ENCODE data around the gene USP34.

Gene USP34

GRCh38 chr2:61247204-61247812 lies 223.6 kb downstream of the USP34 start:
- TF ChIP-seq BACH2 (CRISPR knock-in tag; IDR thresholded peaks at IDR 0.05; ENCODE audit: borderline replicate concordance) (no peak), ZNF70 (CRISPR knock-in tag; IDR thresholded peaks at IDR 0.05) (no peak), PATZ1 (CRISPR knock-in tag; IDR thresholded peaks at IDR 0.05; ENCODE audit: borderline replicate concordance) (no peak), ZFP30 (CRISPR knock-in tag; IDR thresholded peaks at IDR 0.05) (no peak), GLIS3 (CRISPR knock-in tag; IDR thresholded peaks at IDR 0.05) (no peak), ZFP3 (CRISPR knock-in tag; IDR thresholded peaks at IDR 0.05) (no peak), PPARA (CRISPR knock-in tag; IDR thresholded peaks at IDR 0.05; ENCODE audit: borderline replicate concordance) (no peak), CREB5 (CRISPR knock-in tag; IDR thresholded peaks at IDR 0.05; ENCODE audit: low read depth) (no peak), ZNF8 (CRISPR knock-in tag; IDR thresholded peaks at IDR 0.05) (no peak), TOX (CRISPR knock-in tag; IDR thresholded peaks at IDR 0.05; ENCODE audit: borderline replicate concordance) (no peak), ESRRG (CRISPR knock-in tag; IDR thresholded peaks at IDR 0.05) (no peak)
- TF ChIP-seq, protein P1, sequence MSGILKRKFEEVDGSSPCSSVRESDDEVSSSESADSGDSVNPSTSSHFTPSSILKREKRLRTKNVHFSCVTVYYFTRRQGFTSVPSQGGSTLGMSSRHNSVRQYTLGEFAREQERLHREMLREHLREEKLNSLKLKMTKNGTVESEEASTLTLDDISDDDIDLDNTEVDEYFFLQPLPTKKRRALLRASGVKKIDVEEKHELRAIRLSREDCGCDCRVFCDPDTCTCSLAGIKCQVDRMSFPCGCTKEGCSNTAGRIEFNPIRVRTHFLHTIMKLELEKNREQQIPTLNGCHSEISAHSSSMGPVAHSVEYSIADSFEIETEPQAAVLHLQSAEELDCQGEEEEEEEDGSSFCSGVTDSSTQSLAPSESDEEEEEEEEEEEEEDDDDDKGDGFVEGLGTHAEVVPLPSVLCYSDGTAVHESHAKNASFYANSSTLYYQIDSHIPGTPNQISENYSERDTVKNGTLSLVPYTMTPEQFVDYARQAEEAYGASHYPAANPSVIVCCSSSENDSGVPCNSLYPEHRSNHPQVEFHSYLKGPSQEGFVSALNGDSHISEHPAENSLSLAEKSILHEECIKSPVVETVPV (CRISPR knock-in tag; IDR thresholded peaks at IDR 0.05), result no peak
- ATAC-seq, result peak; percentile 95

DNA sequence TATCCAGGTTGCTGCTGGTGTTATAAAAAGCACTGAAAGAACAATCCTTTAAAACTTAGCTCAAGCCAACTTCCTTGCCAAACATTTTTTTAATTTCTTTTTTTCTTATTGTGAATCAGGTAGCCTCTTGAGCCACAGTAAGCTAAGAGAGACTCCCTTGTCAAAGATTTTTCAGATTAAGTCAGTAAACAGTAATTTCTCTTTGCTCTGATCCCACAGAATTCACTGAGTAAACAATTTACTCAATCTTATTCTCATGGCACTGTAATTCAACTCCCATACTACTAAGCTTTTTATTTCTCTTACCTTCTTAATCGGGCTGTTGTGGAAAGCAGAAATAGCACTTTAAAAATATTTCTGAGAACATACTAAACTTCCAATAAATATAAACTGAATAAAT lies 226.2 kb downstream of the USP34 start:
- TF ChIP-seq BACH2 (CRISPR knock-in tag; IDR thresholded peaks at IDR 0.05; ENCODE audit: borderline replicate concordance), result no peak
- TF ChIP-seq ZFP3 (CRISPR knock-in tag; IDR thresholded peaks at IDR 0.05), result no peak
- no peak for TF ChIP-seq CSDC2 (CRISPR knock-in tag; IDR thresholded peaks at IDR 0.05)
- TF ChIP-seq TOX (CRISPR knock-in tag; IDR thresholded peaks at IDR 0.05; ENCODE audit: borderline replicate concordance), result no peak
- TF ChIP-seq ZC3H10 (CRISPR knock-in tag; IDR thresholded peaks at IDR 0.05), result no peak
- TF ChIP-seq ZNF565 (CRISPR knock-in tag; conservative IDR thresholded peaks at IDR 0.05; ENCODE audit: low read depth), result no peak
- TF ChIP-seq, protein P1 (CRISPR knock-in tag; IDR thresholded peaks at IDR 0.05), result no peak
- TF ChIP-seq SNAI2 (CRISPR knock-in tag; IDR thresholded peaks at IDR 0.05), result no peak
- TF ChIP-seq PPARA (CRISPR knock-in tag; IDR thresholded peaks at IDR 0.05; ENCODE audit: borderline replicate concordance), result no peak
- TF ChIP-seq TSHZ2 (CRISPR knock-in tag; IDR thresholded peaks at IDR 0.05), result no peak
- no peak for TF ChIP-seq ZFP30 (CRISPR knock-in tag; IDR thresholded peaks at IDR 0.05)
- TF ChIP-seq TCF4 (CRISPR knock-in tag; IDR thresholded peaks at IDR 0.05; ENCODE audit: borderline replicate concordance), result no peak
- no peak for TF ChIP-seq ESRRG (CRISPR knock-in tag; IDR thresholded peaks at IDR 0.05)
- no peak for TF ChIP-seq ARNTL (CRISPR knock-in tag; IDR thresholded peaks at IDR 0.05; ENCODE audit: borderline replicate concordance, low read depth)
- TF ChIP-seq ZNF8 (CRISPR knock-in tag; IDR thresholded peaks at IDR 0.05), result no peak
- TF ChIP-seq, protein P2, sequence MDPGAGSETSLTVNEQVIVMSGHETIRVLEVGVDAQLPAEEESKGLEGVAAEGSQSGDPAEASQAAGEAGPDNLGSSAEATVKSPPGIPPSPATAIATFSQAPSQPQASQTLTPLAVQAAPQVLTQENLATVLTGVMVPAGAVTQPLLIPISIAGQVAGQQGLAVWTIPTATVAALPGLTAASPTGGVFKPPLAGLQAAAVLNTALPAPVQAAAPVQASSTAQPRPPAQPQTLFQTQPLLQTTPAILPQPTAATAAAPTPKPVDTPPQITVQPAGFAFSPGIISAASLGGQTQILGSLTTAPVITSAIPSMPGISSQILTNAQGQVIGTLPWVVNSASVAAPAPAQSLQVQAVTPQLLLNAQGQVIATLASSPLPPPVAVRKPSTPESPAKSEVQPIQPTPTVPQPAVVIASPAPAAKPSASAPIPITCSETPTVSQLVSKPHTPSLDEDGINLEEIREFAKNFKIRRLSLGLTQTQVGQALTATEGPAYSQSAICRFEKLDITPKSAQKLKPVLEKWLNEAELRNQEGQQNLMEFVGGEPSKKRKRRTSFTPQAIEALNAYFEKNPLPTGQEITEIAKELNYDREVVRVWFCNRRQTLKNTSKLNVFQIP (CRISPR knock-in tag; IDR thresholded peaks at IDR 0.05; ENCODE audit: borderline replicate concordance, low read depth), result no peak
- no peak for TF ChIP-seq CREB5 (CRISPR knock-in tag; IDR thresholded peaks at IDR 0.05; ENCODE audit: low read depth)
- no peak for TF ChIP-seq OSR1 (CRISPR knock-in tag; IDR thresholded peaks at IDR 0.05)
- no peak for ATAC-seq
